Measurements from ENCODE around the gene OR10Z1.

DNA sequence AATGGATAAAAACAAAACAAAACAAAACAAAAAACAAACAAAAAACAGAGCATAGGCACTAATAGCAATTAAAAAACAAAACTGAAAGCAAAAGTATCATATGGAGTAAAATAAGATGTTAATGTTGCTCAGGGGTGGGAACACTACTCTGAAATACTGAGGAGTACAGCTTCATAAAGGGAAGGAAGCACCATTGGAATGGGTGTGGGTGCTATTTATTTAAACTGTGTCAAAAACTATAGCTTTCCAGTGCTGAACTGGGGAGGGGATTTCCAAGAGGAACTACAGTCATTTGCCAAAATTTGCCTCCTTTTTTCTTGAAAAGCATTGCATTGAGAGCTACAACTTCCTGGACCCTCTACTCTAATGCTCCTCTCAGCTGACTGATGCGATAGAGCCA is 41.4 kb downstream of the OR10Z1 start:
- TF ChIP-seq EP300 (IDR thresholded peaks at IDR 0.05; ENCODE audit: borderline replicate concordance in 1 of 2, low read depth in 2 of 2, low read length in 2 of 2) (no peak), SUZ12 (IDR thresholded peaks at IDR 0.05; ENCODE audit: low read length) (no peak), JUN (IDR thresholded peaks at IDR 0.05; ENCODE audit: low read depth, low read length) (no peak)
- TF ChIP-seq, protein P1, sequence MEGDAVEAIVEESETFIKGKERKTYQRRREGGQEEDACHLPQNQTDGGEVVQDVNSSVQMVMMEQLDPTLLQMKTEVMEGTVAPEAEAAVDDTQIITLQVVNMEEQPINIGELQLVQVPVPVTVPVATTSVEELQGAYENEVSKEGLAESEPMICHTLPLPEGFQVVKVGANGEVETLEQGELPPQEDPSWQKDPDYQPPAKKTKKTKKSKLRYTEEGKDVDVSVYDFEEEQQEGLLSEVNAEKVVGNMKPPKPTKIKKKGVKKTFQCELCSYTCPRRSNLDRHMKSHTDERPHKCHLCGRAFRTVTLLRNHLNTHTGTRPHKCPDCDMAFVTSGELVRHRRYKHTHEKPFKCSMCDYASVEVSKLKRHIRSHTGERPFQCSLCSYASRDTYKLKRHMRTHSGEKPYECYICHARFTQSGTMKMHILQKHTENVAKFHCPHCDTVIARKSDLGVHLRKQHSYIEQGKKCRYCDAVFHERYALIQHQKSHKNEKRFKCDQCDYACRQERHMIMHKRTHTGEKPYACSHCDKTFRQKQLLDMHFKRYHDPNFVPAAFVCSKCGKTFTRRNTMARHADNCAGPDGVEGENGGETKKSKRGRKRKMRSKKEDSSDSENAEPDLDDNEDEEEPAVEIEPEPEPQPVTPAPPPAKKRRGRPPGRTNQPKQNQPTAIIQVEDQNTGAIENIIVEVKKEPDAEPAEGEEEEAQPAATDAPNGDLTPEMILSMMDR (IDR thresholded peaks at IDR 0.05; ENCODE audit: control extremely low read depth in 1 of 3, insufficient read depth in 1 of 3, low read depth in 1 of 3, low read length in 3 of 3): no peak
